OCI-LY7 (cell line): Measurements from ENCODE around the gene CFDP1.

Experiments
- CTCF ChIP-seq: fragments of 200-600 bp; sonication (generic); conservative IDR thresholded peaks from 2 replicates; pipeline ENCODE4 v1.5.1; 2014; ENCODE audit warnings: mild to moderate bottlenecking, antibody characterized with exemption, low read length, moderate library complexity, mixed read lengths
- EZH2phosphoT487 ChIP-seq: fragments of 200-600 bp; sonication (generic); IDR thresholded peaks from 2 replicates; pipeline ENCODE4 v1.6.1; 2018; ENCODE audit warnings: low read depth, borderline replicate concordance, mild to moderate bottlenecking, mixed run types, antibody characterized with exemption, low read length, moderate library complexity, mixed read lengths

GRCh38 chr16:75301804-75302203 is 131.5 kb downstream of the CFDP1 start:
- TF ChIP-seq EZH2phosphoT487 (no peak), CTCF (no peak)
